Epithelial cell of umbilical artery (primary cell): ENCODE data around the gene NUDT22. TPM values are rescaled to one million over a fixed set of nuclear protein-coding genes. Genes with fewer than 3 reads are reported as not detected.

ENCODE experiments used
- total RNA-seq: library from RNA; depleted of rRNA; stranded (reverse); fragments of >200 nt; gene quantifications from 2 replicates; pipeline ENCODE4 v1.2.3, GENCODE V29; 2014

Gene NUDT22, protein sequence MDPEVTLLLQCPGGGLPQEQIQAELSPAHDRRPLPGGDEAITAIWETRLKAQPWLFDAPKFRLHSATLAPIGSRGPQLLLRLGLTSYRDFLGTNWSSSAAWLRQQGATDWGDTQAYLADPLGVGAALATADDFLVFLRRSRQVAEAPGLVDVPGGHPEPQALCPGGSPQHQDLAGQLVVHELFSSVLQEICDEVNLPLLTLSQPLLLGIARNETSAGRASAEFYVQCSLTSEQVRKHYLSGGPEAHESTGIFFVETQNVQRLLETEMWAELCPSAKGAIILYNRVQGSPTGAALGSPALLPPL
- total RNA-seq, result 53.3 and 61.4 TPM in 2 replicates

DNA sequence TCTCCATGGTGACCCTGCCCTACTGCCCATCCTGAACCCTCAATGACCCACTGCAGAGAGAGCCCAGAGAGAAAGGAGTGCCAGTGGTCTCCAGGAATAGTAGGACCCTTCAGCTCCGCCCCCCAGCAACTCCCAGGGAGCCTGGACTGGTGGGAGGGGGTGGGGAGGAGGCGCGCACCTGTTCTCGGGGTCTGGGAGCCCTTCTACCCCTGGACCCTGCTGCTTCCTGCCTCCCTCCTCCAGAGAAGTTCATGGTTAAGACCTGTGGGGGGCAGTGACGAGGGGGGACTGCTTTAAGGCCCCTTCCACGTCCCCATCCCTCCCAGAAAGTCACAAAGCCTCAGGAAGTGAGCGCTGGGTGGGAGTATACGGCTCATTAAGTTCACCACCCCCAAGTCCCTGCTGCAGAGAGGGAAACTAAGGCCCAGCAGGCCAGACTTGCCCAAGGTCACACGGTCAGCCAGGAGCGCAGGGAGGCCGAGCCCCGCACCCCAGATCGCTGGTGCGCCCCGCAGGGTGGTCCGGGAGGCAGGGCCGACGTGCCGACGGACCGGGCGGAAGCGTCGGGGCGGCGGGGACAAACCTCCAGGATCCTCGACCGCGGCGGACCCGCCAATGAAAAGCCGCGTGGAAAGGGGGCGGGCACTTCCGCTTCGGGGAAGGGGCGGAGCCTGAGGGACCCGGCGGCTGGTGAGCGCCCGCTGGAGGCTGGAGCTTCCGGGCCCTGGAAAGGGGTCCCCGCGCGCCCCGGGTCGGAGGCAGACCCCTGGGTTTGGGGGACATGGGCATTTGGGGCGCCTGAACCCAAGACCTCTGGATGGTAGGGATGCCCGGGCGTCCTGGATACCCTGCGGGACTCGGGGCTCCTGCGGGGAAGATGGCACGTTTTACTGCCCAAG lies at the start of gene NUDT22, which contains the start of gene TRPT1:
NUDT22 (plus strand) TSS at position 667 of the 899 bp plus-strand sequence. CDS start 379 bp downstream, outside the sequence.
TRPT1 (minus strand) TSS at position 579 of the 899 bp plus-strand sequence; CDS start at position 253, 326 bp downstream.

GRCh38 chr11:64185693-64186491 lies 40.2 kb upstream of the NUDT22 start, which contains the start of gene STIP1:
TSS of gene STIP1 (plus strand) at chr11:64186171. CDS start at chr11:64186262, 91 bp downstream.

DNA sequence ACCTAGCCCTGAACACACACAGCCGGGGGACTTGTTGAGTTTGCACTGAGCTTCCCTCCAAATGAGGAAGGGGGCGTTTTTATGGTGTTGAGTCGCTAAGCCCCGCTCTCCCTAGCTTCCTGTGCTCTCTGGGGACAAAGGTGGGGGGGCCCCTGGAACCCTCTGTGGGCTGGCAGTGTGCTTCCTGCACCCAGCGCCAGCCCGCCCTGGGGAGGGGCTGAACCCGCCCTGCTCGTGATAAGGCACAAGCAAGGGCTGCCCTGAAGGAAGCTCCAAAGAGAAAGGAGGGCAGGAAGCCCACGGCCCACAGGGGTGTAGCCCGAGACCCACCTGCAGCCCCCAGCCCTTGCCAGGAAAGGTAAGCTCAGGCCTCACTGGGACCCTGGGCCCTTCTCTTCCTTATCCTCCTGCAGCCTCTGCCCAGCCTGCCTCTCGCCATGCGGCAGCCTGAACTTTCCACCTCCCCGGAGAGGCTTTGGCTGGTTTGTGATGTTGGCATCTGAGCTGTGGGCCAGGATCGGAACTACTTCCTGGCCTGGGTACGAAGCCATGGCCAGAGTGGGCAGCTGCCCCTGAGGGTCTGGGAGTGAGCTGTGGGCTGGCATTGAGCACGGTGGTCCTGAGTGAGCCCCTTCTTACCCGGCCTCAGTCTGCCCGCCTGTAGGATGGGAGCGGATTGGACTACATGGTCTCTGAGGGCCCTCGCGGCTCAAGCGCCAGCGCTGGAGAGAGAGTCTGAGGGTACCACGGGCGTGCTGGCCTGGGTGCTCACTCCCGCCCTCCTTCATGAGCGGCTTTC lies 19.4 kb upstream of the NUDT22 start, which contains the start of gene FERMT3:
FERMT3 (plus strand) TSS at position 265 of the 799 bp plus-strand sequence. CDS start 644 bp downstream, outside the sequence.

GRCh38 chr11:64230171-64230984 lies 4.3 kb downstream of the NUDT22 start, which contains the start of gene DNAJC4:
TSS of gene DNAJC4 (plus strand) at chr11:64230548. CDS start at chr11:64230855, 307 bp downstream.

DNA sequence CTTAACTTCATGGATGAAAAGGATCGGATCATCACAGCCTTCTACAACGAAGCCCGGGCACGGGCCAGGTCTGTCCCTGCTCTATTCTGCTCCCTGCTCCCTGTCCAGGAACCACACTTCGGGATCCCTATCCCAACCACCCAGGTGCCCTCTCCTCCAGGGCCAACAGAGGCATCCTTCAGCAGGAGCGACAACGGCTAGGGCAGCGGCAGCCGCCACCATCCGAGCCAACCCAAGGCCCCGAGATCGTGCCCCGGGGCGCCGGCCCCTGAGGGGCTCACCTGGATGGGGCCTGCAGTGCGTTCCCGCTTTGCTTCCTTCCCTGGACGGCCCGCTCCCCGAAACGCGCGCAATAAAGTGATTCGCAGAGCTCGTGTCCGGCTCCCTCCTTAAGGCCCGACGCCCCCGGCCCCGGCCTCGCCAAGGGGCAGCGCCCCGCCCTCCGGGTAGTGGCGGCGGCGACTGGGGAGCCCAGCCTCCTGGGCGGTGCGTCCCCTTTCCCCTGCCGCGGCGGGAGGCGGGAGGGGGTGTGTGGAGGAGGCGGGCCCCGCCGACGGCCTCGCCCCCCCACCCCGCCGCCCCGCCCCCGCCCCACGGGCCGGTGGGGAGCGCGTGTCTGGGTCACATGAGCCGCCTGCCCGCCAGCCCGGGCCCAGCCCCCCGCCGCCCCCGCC lies 8.0 kb downstream of the NUDT22 start, which contains the start of gene VEGFB:
VEGFB (plus strand) TSS at position 672 of the 674 bp plus-strand sequence. CDS start 250 bp downstream, outside the sequence.

DNA sequence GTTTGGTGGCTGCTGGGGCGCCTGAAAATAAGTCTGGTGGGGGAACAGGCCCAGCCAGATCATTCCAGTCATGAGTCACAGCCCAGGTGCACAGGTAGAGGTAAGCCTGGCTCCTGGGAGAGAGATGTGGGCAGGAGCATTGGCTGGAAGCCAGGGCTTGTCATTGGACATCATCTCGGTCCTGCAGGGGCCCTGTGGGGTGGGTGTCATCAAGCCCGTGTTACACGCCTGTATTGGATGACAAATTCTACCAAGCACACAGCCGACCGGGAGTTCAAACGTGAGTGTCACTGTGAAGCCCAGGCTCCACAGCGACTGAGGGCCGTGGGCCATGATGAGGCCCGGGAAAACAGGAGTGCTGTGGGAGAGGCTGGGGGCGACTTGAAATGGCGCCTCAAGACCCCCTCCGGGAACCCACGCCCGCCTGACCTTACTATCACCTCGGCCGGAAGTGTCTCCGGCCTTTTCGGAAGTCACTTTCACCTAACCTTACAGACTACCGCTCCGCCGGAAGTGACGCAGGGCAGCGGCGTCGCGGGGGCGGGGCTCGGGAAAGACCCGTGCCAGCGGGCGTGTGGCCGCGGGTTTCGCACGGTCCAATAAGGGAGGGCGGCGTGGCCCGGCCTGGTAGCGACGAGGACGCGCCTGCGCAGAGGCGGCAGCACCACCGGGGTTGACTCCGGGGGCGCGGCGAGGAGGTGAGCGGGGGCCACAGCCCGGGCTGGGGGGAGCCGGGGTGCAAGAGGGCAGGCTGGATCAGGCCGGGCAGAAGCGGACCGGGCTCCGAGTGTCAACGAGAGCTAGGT lies 14.6 kb downstream of the NUDT22 start, which contains the start of gene FKBP2:
FKBP2 (plus strand) TSS at position 661 of the 806 bp plus-strand sequence. CDS start 1,293 bp downstream, outside the sequence.

DNA sequence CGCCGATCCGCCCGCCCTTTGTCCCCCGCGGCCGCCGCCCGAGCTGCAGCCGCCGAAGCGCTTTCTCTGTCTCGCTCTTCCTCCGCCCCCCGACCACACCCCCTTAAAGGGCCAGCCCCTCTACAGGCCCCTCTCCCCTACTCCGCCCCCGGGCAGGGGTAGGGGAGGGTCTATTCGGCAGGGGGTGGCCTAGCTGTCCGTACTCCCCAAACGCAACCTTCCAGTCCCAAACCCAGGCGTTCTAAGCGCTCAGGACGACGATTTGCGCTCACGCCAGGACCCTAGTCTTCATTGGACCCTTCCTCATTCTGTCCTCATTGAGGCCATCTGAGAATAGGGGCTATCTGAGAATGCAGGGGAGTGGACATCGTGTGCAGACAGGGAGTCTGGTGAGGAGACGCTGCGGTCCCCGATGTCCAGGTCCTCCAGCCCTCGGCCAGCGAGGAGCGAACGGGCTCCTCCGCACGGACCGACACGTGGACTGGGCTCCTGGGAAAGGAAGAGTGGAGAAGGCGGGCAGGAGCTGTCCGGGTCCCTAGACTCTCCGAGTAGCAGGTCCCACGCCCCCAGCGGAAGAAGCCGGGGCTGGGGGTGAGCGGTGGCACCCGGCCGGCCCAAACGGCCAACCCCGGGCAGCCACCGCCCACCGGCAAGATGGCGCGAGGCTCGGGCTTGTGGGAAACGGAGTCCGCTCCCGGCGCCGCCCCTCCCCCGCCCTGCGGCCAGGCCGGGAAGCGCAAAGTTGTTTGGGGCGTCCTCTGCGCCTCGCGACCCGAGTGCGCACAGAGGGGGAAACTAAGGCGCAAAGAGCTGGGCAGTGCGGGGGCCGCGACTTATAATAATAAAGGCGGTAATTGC lies 21.0 kb downstream of the NUDT22 start, which contains the start of gene PPP1R14B:
PPP1R14B (minus strand) TSS at position 73 of the 858 bp plus-strand sequence. CDS start 270 bp downstream, outside the sequence.

GRCh38 chr11:64251016-64251752 lies 25.1 kb downstream of the NUDT22 start, which contains the start of gene PLCB3:
TSS of gene PLCB3 (plus strand) at chr11:64251530. CDS start at chr11:64251650, 120 bp downstream.

Other genes with a start within 250 kb of the NUDT22 start
- gene OTUB1, start 239.8 kb upstream of the NUDT22 start, total RNA-seq, result 59.4 and 72.8 TPM in 2 replicates
- gene FLRT1, start 190.3 kb upstream of the NUDT22 start, total RNA-seq, result not detected in 2 replicates
- 17.5 and 32.5 TPM in 2 replicates for gene MACROD1, start 60.2 kb upstream of the NUDT22 start, total RNA-seq
- gene STIP1, start 40.1 kb upstream of the NUDT22 start, total RNA-seq, result 212 and 226 TPM in 2 replicates
- 8.1 and 22.2 TPM in 2 replicates for gene FERMT3, start 19.6 kb upstream of the NUDT22 start, total RNA-seq
- 22.6 and 63.7 TPM in 2 replicates for gene TRPT1, start 88 bp upstream of the NUDT22 start, total RNA-seq
- gene DNAJC4, start 4.3 kb downstream of the NUDT22 start, total RNA-seq, result 4.3 and 7.8 TPM in 2 replicates
- gene VEGFB, start 8.3 kb downstream of the NUDT22 start, total RNA-seq, result 7.6 and 10.7 TPM in 2 replicates
- 41.0 and 56.8 TPM in 2 replicates for gene FKBP2, start 14.8 kb downstream of the NUDT22 start, total RNA-seq
- 264 and 362 TPM in 2 replicates for gene PPP1R14B, start 20.7 kb downstream of the NUDT22 start, total RNA-seq
- gene PLCB3, start 25.3 kb downstream of the NUDT22 start, total RNA-seq, result 51.3 and 68.1 TPM in 2 replicates
- gene BAD, start 58.4 kb downstream of the NUDT22 start, total RNA-seq, result 63.1 and 68.2 TPM in 2 replicates
- gene GPR137, start 59.6 kb downstream of the NUDT22 start, total RNA-seq, result 6.4 and 7.1 TPM in 2 replicates
- under 0.01 and 0.30 TPM in 2 replicates for gene KCNK4, start 65.0 kb downstream of the NUDT22 start, total RNA-seq
- 0.61 TPM in 1 of 2 replicates, not detected in the other for gene CATSPERZ, start 74.1 kb downstream of the NUDT22 start, total RNA-seq
- 43.6 and 52.3 TPM in 2 replicates for gene ESRRA, start 79.2 kb downstream of the NUDT22 start, total RNA-seq
- 294 and 605 TPM in 2 replicates for gene TRMT112, start 91.3 kb downstream of the NUDT22 start, total RNA-seq
- gene PRDX5, start 91.8 kb downstream of the NUDT22 start, total RNA-seq, result 287 and 290 TPM in 2 replicates
- 1.3 and 1.7 TPM in 2 replicates for gene CCDC88B, start 113.9 kb downstream of the NUDT22 start, total RNA-seq
- 35.3 and 35.7 TPM in 2 replicates for gene RPS6KA4, start 132.9 kb downstream of the NUDT22 start, total RNA-seq